ENCODE results near the gene SLX4IP.

Gene SLX4IP

DNA sequence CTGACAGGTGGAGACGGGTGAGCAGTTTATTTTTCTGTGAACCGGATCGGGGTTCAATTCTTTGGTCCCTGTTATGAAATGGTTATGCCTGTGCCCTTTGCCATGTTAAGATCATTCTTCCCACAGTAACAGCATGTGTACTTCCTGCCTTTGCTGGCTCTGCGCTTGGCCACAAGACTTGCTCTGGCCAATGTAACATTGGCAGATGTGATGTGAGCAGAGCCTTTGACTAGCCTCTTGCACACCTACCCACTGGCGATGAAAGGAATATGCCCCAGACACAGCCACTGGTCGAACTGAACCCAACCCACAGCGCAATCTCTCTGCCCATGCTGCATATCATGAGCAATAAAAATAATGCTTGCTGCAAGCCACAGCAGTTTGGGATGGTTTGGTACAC lies 206.8 kb downstream of the SLX4IP start:
- TF ChIP-seq, protein P1, sequence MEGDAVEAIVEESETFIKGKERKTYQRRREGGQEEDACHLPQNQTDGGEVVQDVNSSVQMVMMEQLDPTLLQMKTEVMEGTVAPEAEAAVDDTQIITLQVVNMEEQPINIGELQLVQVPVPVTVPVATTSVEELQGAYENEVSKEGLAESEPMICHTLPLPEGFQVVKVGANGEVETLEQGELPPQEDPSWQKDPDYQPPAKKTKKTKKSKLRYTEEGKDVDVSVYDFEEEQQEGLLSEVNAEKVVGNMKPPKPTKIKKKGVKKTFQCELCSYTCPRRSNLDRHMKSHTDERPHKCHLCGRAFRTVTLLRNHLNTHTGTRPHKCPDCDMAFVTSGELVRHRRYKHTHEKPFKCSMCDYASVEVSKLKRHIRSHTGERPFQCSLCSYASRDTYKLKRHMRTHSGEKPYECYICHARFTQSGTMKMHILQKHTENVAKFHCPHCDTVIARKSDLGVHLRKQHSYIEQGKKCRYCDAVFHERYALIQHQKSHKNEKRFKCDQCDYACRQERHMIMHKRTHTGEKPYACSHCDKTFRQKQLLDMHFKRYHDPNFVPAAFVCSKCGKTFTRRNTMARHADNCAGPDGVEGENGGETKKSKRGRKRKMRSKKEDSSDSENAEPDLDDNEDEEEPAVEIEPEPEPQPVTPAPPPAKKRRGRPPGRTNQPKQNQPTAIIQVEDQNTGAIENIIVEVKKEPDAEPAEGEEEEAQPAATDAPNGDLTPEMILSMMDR (IDR thresholded peaks at IDR 0.05), result no peak
- peak overlapping the region; percentile 99 for H3K27ac ChIP-seq
- DNase-seq, result no peak
- intact Hi-C loops (cut with DNase I; ENCODE audit: low total_unique reads), result no loop called here
- H3K36me3 ChIP-seq, result peaks cover 76 to 88% (median 77%) of the 10 kb centered on the region in 3 donors
- no peaks in the 10 kb centered on the region for H3K27me3 ChIP-seq
- peaks cover 0 to 100% (median 60%) of the 10 kb centered on the region in 4 donors for H3K4me1 ChIP-seq
- H3K9me3 ChIP-seq, result no peaks in the 10 kb centered on the region
- H3K4me3 ChIP-seq, result no peak overlapping the region

- intact Hi-C loops (cut with DNase I; ENCODE audit: low total_unique reads), result no loop called here
- DNase-seq, result no peak
- no peaks in the 10 kb centered on the region for H3K9me3 ChIP-seq
- TF ChIP-seq, protein P1 (IDR thresholded peaks at IDR 0.05), result no peak
- H3K4me3 ChIP-seq, result no peak overlapping the region
- H3K27ac ChIP-seq, result peak overlapping the region; percentile 99
- H3K27me3 ChIP-seq, result no peaks in the 10 kb centered on the region
- H3K36me3 ChIP-seq, result peaks cover 87 to 90% (median 88%) of the 10 kb centered on the region in 3 donors
- H3K4me1 ChIP-seq, result peaks cover 0 to 100% (median 59%) of the 10 kb centered on the region in 4 donors
Observed at GRCh38 chr20:10642856-10643559, 207.9 kb downstream of the SLX4IP start.

- Histone ChIP-seq H3K27ac (peak overlapping the region; percentile 99), H3K9me3 (no peaks in the 10 kb centered on the region), H3K36me3 (peaks cover 93 to 94% (median 94%) of the 10 kb centered on the region in 3 donors), H3K4me3 (no peak overlapping the region), H3K4me1 (peaks cover 0 to 100% (median 62%) of the 10 kb centered on the region in 4 donors), H3K27me3 (no peaks in the 10 kb centered on the region)
- no peak for DNase-seq
- intact Hi-C loops (cut with DNase I; ENCODE audit: low total_unique reads), result no loop called here
- TF ChIP-seq, protein P1 (IDR thresholded peaks at IDR 0.05), result no peak
Observed at GRCh38 chr20:10643560-10643873, 208.4 kb downstream of the SLX4IP start.

GRCh38 chr20:10644458-10645204 lies 209.5 kb downstream of the SLX4IP start:
- TF ChIP-seq, protein P1 (IDR thresholded peaks at IDR 0.05), result no peak
- Histone ChIP-seq H3K4me1 (peaks cover 0 to 100% (median 71%) of the 10 kb centered on the region in 4 donors), H3K36me3 (peaks cover 97 to 99% (median 98%) of the 10 kb centered on the region in 3 donors), H3K9me3 (no peaks in the 10 kb centered on the region), H3K27ac (peak overlapping the region; percentile 99), H3K4me3 (no peak overlapping the region), H3K27me3 (no peaks in the 10 kb centered on the region)
- peak in 1 of 2 donors; percentile 16 for DNase-seq
- intact Hi-C loops (cut with DNase I; ENCODE audit: low total_unique reads), result loop anchor here (5.0 kb wide), 1 partner anchor 87 kb away; no protein-coding TSS in a partner anchor

GRCh38 chr20:10645205-10645570 lies 210.1 kb downstream of the SLX4IP start:
- no peaks in the 10 kb centered on the region for H3K9me3 ChIP-seq
- TF ChIP-seq, protein P1 (IDR thresholded peaks at IDR 0.05), result no peak
- H3K4me1 ChIP-seq, result peaks cover 0 to 100% (median 72%) of the 10 kb centered on the region in 4 donors
- H3K36me3 ChIP-seq, result peaks cover 98 to 100% (median 99%) of the 10 kb centered on the region in 3 donors
- no peak overlapping the region for H3K4me3 ChIP-seq
- DNase-seq, result peak in 1 of 2 donors; percentile 4
- H3K27ac ChIP-seq, result peak overlapping the region; percentile 99
- intact Hi-C loops (cut with DNase I; ENCODE audit: low total_unique reads), result loop anchor here (5.0 kb wide), 1 partner anchor 88 kb away; no protein-coding TSS in a partner anchor
- H3K27me3 ChIP-seq, result no peaks in the 10 kb centered on the region
